K562 (cell line): ENCODE measurements around the gene DENND1A. TPM values are rescaled to one million over a fixed set of nuclear protein-coding genes. Genes with fewer than 3 reads are reported as not detected.

Source experiments
- ATAC-seq: fragments of 200-7000 bp; cut with Tn5 transposase; 3 replicates; pipeline ENCODE4 v1.9.1; 2020; ENCODE audit warnings: moderate library complexity
- BruUV-seq: library from RNA; stranded (reverse); fragments of 400-500 nt; replicated peaks from 2 replicates; lab custom pipeline; 2021; lab: Mats Ljungman, UMichigan
- CTCF ChIA-PET: fragments of 300-600 bp; formaldehyde crosslinking; extraction: SDS; loops from one replicate; lab custom pipeline; 2021; ENCODE audit warnings: low intra/inter-chr PET ratio; lab: Yijun Ruan, JAX
- POLR2A ChIA-PET: fragments of 300-600, 350-650 bp; sonication (Branson Sonifier 250); formaldehyde crosslinking; extraction: SDS; loops from one replicate; lab custom pipeline; 2021; ENCODE audit warnings: antibody characterized with exemption, inconsistent platforms; lab: Yijun Ruan, JAX
- DNase-seq, 4 experiments: peaks; one replicate each; pipeline versions ENCODE4 v3.0.0 to v3.0.0-alpha.2; 2011 to 2018; ENCODE audit warnings: low spot score in 3 of 4, mixed read lengths in 3 of 4; ENCODE audit errors: extremely low read depth in 1 of 4
- FAIRE-seq: peaks from 2 replicates; lab custom pipeline; 2011; peaks lifted over from hg19 to GRCh38; lab: Jason Lieb, UNC
- H2AFZ ChIP-seq: 2 replicates; pipeline ENCODE4 v1.6.0; 2011; ENCODE audit warnings: low read depth, low read length, control low read depth, inconsistent platforms
- H3K27ac ChIP-seq: fragments of 200-600 bp; 3 replicates; pipeline ENCODE4 v1.8.0; 2011; ENCODE audit warnings: low read depth, mild to moderate bottlenecking, control low read depth, inconsistent platforms, low read length, moderate library complexity, mixed read lengths; ENCODE audit errors: extremely low read depth
- H3K27me3 ChIP-seq, 2 experiments: fragments of 300-600 bp in 1 of 2; 2 replicates in 1 of 2; 3 replicates in 1 of 2; pipeline versions ENCODE4 v1.6.0 to v1.8.0; 2011; ENCODE audit warnings: inconsistent platforms in 2 of 2, low read length in 2 of 2, mild to moderate bottlenecking in 1 of 2, mixed read lengths in 1 of 2, moderate library complexity in 1 of 2; ENCODE audit not compliant: control insufficient read depth in 2 of 2, insufficient read depth in 2 of 2
- H3K36me3 ChIP-seq: fragments of 300-600 bp; 3 replicates; pipeline ENCODE4 v1.8.0; 2011; ENCODE audit warnings: mild to moderate bottlenecking, low read length, inconsistent platforms; ENCODE audit not compliant: control insufficient read depth, insufficient read depth
- H3K4me1 ChIP-seq, 2 experiments: fragments of 200-600 bp in 1 of 2; replicated peaks in 1 of 2; 2 replicates in 1 of 2; 3 replicates in 1 of 2; pipeline versions ENCODE4 v1.5.1 to v1.8.0; 2011; ENCODE audit warnings: inconsistent platforms in 2 of 2, low read length in 2 of 2, mild to moderate bottlenecking in 1 of 2, mixed read lengths in 1 of 2, moderate library complexity in 1 of 2; ENCODE audit not compliant: control insufficient read depth in 2 of 2, insufficient read depth in 2 of 2
- H3K4me2 ChIP-seq: 2 replicates; pipeline ENCODE4 v1.6.1; 2011; ENCODE audit warnings: low read length, control low read depth, inconsistent platforms, mixed read lengths; ENCODE audit not compliant: insufficient read depth
- H3K4me3 ChIP-seq: fragments of 200-600 bp; sonication (generic), shearing (Covaris generic); 2 replicates; pipeline ENCODE4 v1.5.1; 2016; ENCODE audit warnings: control low read depth, inconsistent platforms
- H3K79me2 ChIP-seq: fragments of 200-600 bp; 3 replicates; pipeline ENCODE4 v1.8.0; 2011; ENCODE audit warnings: low read length, inconsistent platforms; ENCODE audit not compliant: control insufficient read depth, insufficient read depth
- H3K9ac ChIP-seq, 2 experiments: 2 replicates each; pipeline versions ENCODE4 v1.6.0 to v1.6.1; 2011; ENCODE audit warnings: low read depth in 2 of 2, low read length in 2 of 2, control low read depth in 1 of 2, inconsistent platforms in 1 of 2, mild to moderate bottlenecking in 1 of 2, mixed read lengths in 1 of 2; ENCODE audit not compliant: insufficient read depth in 1 of 2
- H3K9me1 ChIP-seq: one replicate; pipeline ENCODE4 v1.6.0; 2011; ENCODE audit warnings: inconsistent platforms, mild to moderate bottlenecking, low read length, moderate library complexity; ENCODE audit not compliant: control insufficient read depth, insufficient read depth
- H3K9me3 ChIP-seq: replicated peaks from 2 replicates; pipeline ENCODE4 v1.5.1; 2011; ENCODE audit warnings: low read depth, low read length, inconsistent platforms; ENCODE audit not compliant: control insufficient read depth, insufficient read depth
- H4K20me1 ChIP-seq: replicated peaks from 2 replicates; pipeline ENCODE4 v1.6.1; 2011; ENCODE audit warnings: low read length, inconsistent platforms, mixed read lengths; ENCODE audit not compliant: control insufficient read depth, insufficient read depth
- ADNP ChIP-seq: fragments of 200-800 bp; sonication (Bioruptor generic); IDR thresholded peaks from 2 replicates; pipeline ENCODE4 v1.6.1; 2016; ENCODE audit warnings: missing genetic modification characterization, missing compliant biosample characterization
- ATF7 ChIP-seq: fragments of 450-650 bp; IDR thresholded peaks from 2 replicates; pipeline ENCODE4 v1.7.1; 2014; ENCODE audit warnings: mild to moderate bottlenecking, moderate library complexity
- BCOR ChIP-seq: fragments of 450-650 bp; IDR thresholded peaks from 2 replicates; pipeline ENCODE4 v1.6.1; 2016
- CEBPG ChIP-seq, 3 experiments: fragments of 200-800 bp in 1 of 3; sonication (Bioruptor generic) in 1 of 3; sonication (generic) in 1 of 3; formaldehyde crosslinking in 1 of 3; IDR thresholded peaks in 2 of 3; conservative IDR thresholded peaks in 1 of 3; 2 replicates each; pipeline versions ENCODE4 v1.6.1 to v1.8.0; 2016 to 2022; ENCODE audit warnings: missing compliant biosample characterization in 2 of 3, missing genetic modification characterization in 2 of 3, mild to moderate bottlenecking in 1 of 3, missing genetic modification reagents in 1 of 3
- CREB3L1 ChIP-seq: fragments of 450-650 bp; IDR thresholded peaks from 2 replicates; pipeline ENCODE4 v1.6.1; 2014; ENCODE audit warnings: low read depth, mild to moderate bottlenecking, moderate library complexity, borderline replicate concordance
- CTBP1 ChIP-seq: fragments of 450-650 bp; IDR thresholded peaks from 2 replicates; pipeline ENCODE4 v1.6.1; 2016; ENCODE audit warnings: borderline replicate concordance
- ELK1 ChIP-seq: sonication (generic); formaldehyde crosslinking; IDR thresholded peaks from 2 replicates; pipeline ENCODE4 v1.8.1; 2022; ENCODE audit warnings: missing genetic modification reagents
- GTF2F1 ChIP-seq: IDR thresholded peaks from 2 replicates; pipeline ENCODE4 v1.6.1; 2011; ENCODE audit warnings: low read depth, low read length, improper control_type of control experiment
- KLF1 ChIP-seq: fragments of 450-650 bp; IDR thresholded peaks from 2 replicates; pipeline ENCODE4 v1.6.1; 2016; ENCODE audit warnings: missing genetic modification characterization, missing compliant biosample characterization
- RBM17 ChIP-seq: fragments of 200-400 bp; formaldehyde crosslinking; IDR thresholded peaks from 2 replicates; pipeline ENCODE4 v1.6.1; 2017; ENCODE audit warnings: low read depth, mild to moderate bottlenecking, low read length, borderline replicate concordance
- RUNX1 ChIP-seq: sonication (generic); IDR thresholded peaks from 2 replicates; pipeline ENCODE4 v1.6.1; 2016; ENCODE audit warnings: antibody characterized with exemption, low read depth
- USF2 ChIP-seq: sonication (generic); formaldehyde crosslinking; IDR thresholded peaks from 2 replicates; pipeline ENCODE4 v1.5.0; 2020; ENCODE audit warnings: missing genetic modification reagents
- YY1 ChIP-seq, 3 experiments: IDR thresholded peaks; 2 replicates each; pipeline ENCODE4 v1.6.1; 2011; ENCODE audit warnings: low read length in 2 of 3, mild to moderate bottlenecking in 2 of 3, moderate library complexity in 2 of 3, borderline replicate concordance in 1 of 3, control low read depth in 1 of 3, low read depth in 1 of 3; ENCODE audit not compliant: insufficient read depth in 3 of 3, insufficient replicate concordance in 2 of 3, control insufficient read depth in 1 of 3, insufficient read length in 1 of 3; ENCODE audit errors: extremely low read depth in 1 of 3
- ZBTB2 ChIP-seq: fragments of 450-650 bp; IDR thresholded peaks from 2 replicates; pipeline ENCODE4 v1.6.1; 2016; ENCODE audit warnings: antibody characterized with exemption
- ZBTB8A ChIP-seq: fragments of 450-650 bp; IDR thresholded peaks from 2 replicates; pipeline ENCODE4 v1.6.1; 2018; ENCODE audit warnings: mild to moderate bottlenecking, moderate library complexity; ENCODE audit not compliant: partially characterized antibody
- ZNF143 ChIP-seq: sonication (generic); formaldehyde crosslinking; IDR thresholded peaks from 2 replicates; pipeline ENCODE4 v1.9.0; 2022; ENCODE audit warnings: mild to moderate bottlenecking, missing genetic modification reagents
- ZNF354B ChIP-seq: fragments of 250-450 bp; sonication (Bioruptor Pico); IDR thresholded peaks from 2 replicates; pipeline ENCODE4 v1.4.0; 2020
- WGBS: fragments of 100-300 bp; shearing (Covaris generic); methylation state at CpG from one replicate; pipeline ENCODE4 v1.1.6; 2016; ENCODE audit warnings: low coverage, mixed read lengths; ENCODE audit not compliant: insufficient coverage; ENCODE audit errors: missing lambda C conversion rate; 5-methylcytosine and 5-hydroxymethylcytosine counted together
- in situ Hi-C: fragments of 300-500 bp; cut with MboI; formaldehyde crosslinking; loops from 4 replicates; pipeline ENCODE4 v1.15.0; 2018; ENCODE audit warnings: inconsistent platforms, mixed read lengths
- intact Hi-C: fragments of 100-400 bp; cut with micrococcal nuclease; formaldehyde crosslinking; loops from 2 replicates; pipeline ENCODE4 v1.14.2; 2022
- polyA plus RNA-seq, 8 experiments: library from polyadenylated mRNA; depleted of rRNA in 4 of 8; stranded (reverse) in 5 of 8; unstranded in 3 of 8; fragments of >200 nt; fragmentation: Nextera tagmentation in 2 of 8; fragmentation: Illumina TruSeq in 1 of 8; extraction: Ambion mirVana in 2 of 8; extraction: Trizol in 1 of 8; gene quantifications; 2 replicates each; pipeline versions ENCODE4 v1.2.1 to v1.2.3, GENCODE V29; 2011 to 2014; ENCODE audit warnings: inconsistent platforms in 1 of 8, missing spikeins in 1 of 8
- total RNA-seq, 7 experiments: library from RNA; depleted of rRNA in 6 of 7; stranded (reverse); fragments of >200 nt in 6 of 7; fragmentation: Illumina TruSeq in 2 of 7; extraction: Trizol in 2 of 7; gene quantifications; 2 replicates each; pipeline versions ENCODE4 v1.2.1 to v1.2.3, GENCODE V29; 2011 to 2021; ENCODE audit warnings: low replicate concordance in 1 of 7

The DENND1A gene
- total and polyA plus RNA-seq, 9 of the 15 experiments (the other 6 are each of a cell fraction or from before 2014, with no cell fraction given), result 7.6 to 29.5 (median 15.7) TPM

GRCh38 chr9:123912167-123912897, 17.6 kb downstream of the DENND1A start:
- no peak for FAIRE-seq
- H3K36me3 ChIP-seq, result no peaks in the 10 kb centered on the region
- POLR2A ChIA-PET, result no interaction called here
- in situ Hi-C loops, result no loop called here
- WGBS, result 60% methylated on average over 6 of the region's 6 CpGs
- no peak overlapping the region for H3K4me3 ChIP-seq
- H3K9ac ChIP-seq, result no peak overlapping the region
- no peaks in the 10 kb centered on the region for H4K20me1 ChIP-seq
- BruUV-seq, result no TSS peak
- no peaks in the 10 kb centered on the region for H3K27me3 ChIP-seq
- intact Hi-C loops, result no loop called here
- DNase-seq, result peak in 1 of 4 experiments; percentile 18
- no peaks in the 10 kb centered on the region for H3K9me1 ChIP-seq
- H3K9me3 ChIP-seq, result no peaks in the 10 kb centered on the region; the same call in 1 of the 2 replicates
- peaks cover 0 to 5% of the 10 kb centered on the region in 2 experiments; a peak in 1 of 5 replicates for H3K4me1 ChIP-seq
- ATAC-seq, result peak; percentile 74
- CTCF ChIA-PET, result no interaction called here
- H3K4me2 ChIP-seq, result no peak overlapping the region
- H3K27ac ChIP-seq, result no peak overlapping the region; the same call in 2 of the 3 replicates
- peaks cover 25% of the 10 kb centered on the region; the same call in 2 of the 3 replicates for H3K79me2 ChIP-seq
- H2AFZ ChIP-seq, result no peak overlapping the region
- TF ChIP-seq BCOR (no peak), ZBTB8A (no peak), RUNX1 (no peak), KLF1 (no peak), ELK1 (CRISPR knock-in tag) (no peak), CREB3L1 (no peak), RBM17 (no peak), CEBPG (CRISPR knock-in tag; IDR thresholded peaks at IDR 0.05) (peak; percentile 75), CEBPG (tag; conservative IDR thresholded peaks at IDR 0.05 in 1 of 2, IDR thresholded peaks at IDR 0.05 in 1 of 2) (peak in 1 of 2 experiments; percentile 71; a peak in 2 of 4 replicates), GTF2F1 (no peak), YY1 (IDR thresholded peaks at IDR 0.05; ENCODE audit: borderline replicate concordance in 1 of 3, control insufficient read depth in 1 of 3, extremely low read depth in 1 of 3, insufficient read depth in 3 of 3, insufficient read length in 1 of 3, insufficient replicate concordance in 2 of 3, low read depth in 1 of 3, low read length in 2 of 3) (no peak), ZNF354B (no peak), ZNF143 (CRISPR knock-in tag) (no peak), ADNP (tag) (no peak), ATF7 (0 out of 2 replicates have a peak, but pooled peaks have one; percentile 15), ZBTB2 (no peak), USF2 (CRISPR knock-in tag) (no peak), CTBP1 (no peak)
